Measurements from ENCODE around the gene ELL2. TPM values are rescaled to one million over a fixed set of nuclear protein-coding genes. Genes with fewer than 3 reads are reported as not detected.

Gene ELL2
- total RNA-seq = 57.5 TPM
- long read RNA-seq, full-length matches to known transcripts = 7 of 29 reads
- long read RNA-seq, partial matches to known transcripts = 9 of 29 reads
- long read RNA-seq, other reads (novel, unspliced or antisense) = 13 of 29 reads

GRCh38 chr5:95961617-95962474 is at the start of gene ELL2:
TSS of gene ELL2 (minus strand) at chr5:95961851. CDS start at chr5:95961721, 130 bp downstream.
- Histone ChIP-seq H3K36me3 (no peaks in the 10 kb centered on the region), H3K4me1 (peaks cover 35% of the 10 kb centered on the region), H3K9me3 (no peaks in the 10 kb centered on the region), H3K4me3 (peak within 1 kb of the TSS; percentile 82), H3K27ac (peak within 1 kb of the TSS; percentile 99), H3K27me3 (ENCODE audit: low read depth) (no peaks in the 10 kb centered on the region)
- ATAC-seq (peak; percentile 91 to 95), DNase-seq (peak; percentile 99)
- intact Hi-C loops (cut with DNase I) = no loop called here
- TF ChIP-seq CTCF (IDR thresholded peaks at IDR 0.05) = no peak

GRCh38 chr5:96008987-96009647 is 47.5 kb upstream of the ELL2 start:
- intact Hi-C loops (cut with DNase I) = no loop called here
- DNase-seq (no peak), ATAC-seq (no peak)
- no peak for TF ChIP-seq CTCF (IDR thresholded peaks at IDR 0.05)
- Histone ChIP-seq H3K9me3 (no peaks in the 10 kb centered on the region), H3K36me3 (no peaks in the 10 kb centered on the region), H3K27ac (no peak overlapping the region), H3K27me3 (ENCODE audit: low read depth) (no peaks in the 10 kb centered on the region), H3K4me3 (no peak overlapping the region), H3K4me1 (no peaks in the 10 kb centered on the region)

GRCh38 chr5:96008487-96008886 is 46.8 kb upstream of the ELL2 start:
- H3K9me3 ChIP-seq = no peaks in the 10 kb centered on the region
- ATAC-seq (no peak), DNase-seq (no peak)
- no peak overlapping the region for H3K4me3 ChIP-seq
- no peaks in the 10 kb centered on the region for H3K27me3 ChIP-seq (ENCODE audit: low read depth)
- intact Hi-C loops (cut with DNase I) = no loop called here
- H3K27ac ChIP-seq = no peak overlapping the region
- no peak for TF ChIP-seq CTCF (IDR thresholded peaks at IDR 0.05)
- H3K36me3 ChIP-seq = no peaks in the 10 kb centered on the region
- H3K4me1 ChIP-seq = no peaks in the 10 kb centered on the region

- intact Hi-C loops (cut with DNase I) = no loop called here
- Histone ChIP-seq H3K4me3 (no peak overlapping the region), H3K36me3 (no peaks in the 10 kb centered on the region), H3K4me1 (no peaks in the 10 kb centered on the region), H3K9me3 (no peaks in the 10 kb centered on the region), H3K27me3 (ENCODE audit: low read depth) (no peaks in the 10 kb centered on the region), H3K27ac (no peak overlapping the region)
- DNase-seq (no peak), ATAC-seq (no peak)
- TF ChIP-seq CTCF (IDR thresholded peaks at IDR 0.05) = no peak
Observed at GRCh38 chr5:96007051-96007450, 45.4 kb upstream of the ELL2 start.

GRCh38 chr5:96006291-96006690 is 44.6 kb upstream of the ELL2 start:
- Histone ChIP-seq H3K27ac (no peak overlapping the region), H3K9me3 (no peaks in the 10 kb centered on the region), H3K27me3 (ENCODE audit: low read depth) (no peaks in the 10 kb centered on the region), H3K4me1 (no peaks in the 10 kb centered on the region), H3K4me3 (no peak overlapping the region), H3K36me3 (no peaks in the 10 kb centered on the region)
- intact Hi-C loops (cut with DNase I) = no loop called here
- ATAC-seq (no peak), DNase-seq (no peak)
- TF ChIP-seq CTCF (IDR thresholded peaks at IDR 0.05) = no peak
